CD4-positive, alpha-beta T cell treated with Interleukin-15 for 1 hour (primary cell): ENCODE results near the gene ESD.

ENCODE experiments used
- DNase-seq: peaks from one replicate; pipeline ENCODE4 v3.0.0-alpha.2; 2020

Gene ESD

DNA sequence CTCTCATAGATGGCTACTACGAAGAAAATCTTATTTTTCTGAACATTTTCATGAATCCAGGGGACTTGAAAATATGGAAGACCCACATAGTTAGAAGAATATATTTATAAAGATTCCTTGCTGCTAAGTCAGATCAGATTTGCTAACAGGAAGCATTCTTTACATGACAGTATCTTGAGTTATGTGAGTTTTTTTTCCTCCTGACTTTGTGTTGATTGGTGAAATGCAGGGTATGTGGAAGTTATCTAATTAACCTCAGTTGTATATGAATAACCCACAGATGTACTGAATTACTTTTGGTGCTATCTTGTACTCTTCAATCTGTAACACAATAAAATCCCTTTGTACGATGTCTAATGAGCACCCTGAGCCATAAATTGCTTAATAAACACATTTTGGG, 53.8 kb downstream of the ESD start:
- no peak for DNase-seq

DNA sequence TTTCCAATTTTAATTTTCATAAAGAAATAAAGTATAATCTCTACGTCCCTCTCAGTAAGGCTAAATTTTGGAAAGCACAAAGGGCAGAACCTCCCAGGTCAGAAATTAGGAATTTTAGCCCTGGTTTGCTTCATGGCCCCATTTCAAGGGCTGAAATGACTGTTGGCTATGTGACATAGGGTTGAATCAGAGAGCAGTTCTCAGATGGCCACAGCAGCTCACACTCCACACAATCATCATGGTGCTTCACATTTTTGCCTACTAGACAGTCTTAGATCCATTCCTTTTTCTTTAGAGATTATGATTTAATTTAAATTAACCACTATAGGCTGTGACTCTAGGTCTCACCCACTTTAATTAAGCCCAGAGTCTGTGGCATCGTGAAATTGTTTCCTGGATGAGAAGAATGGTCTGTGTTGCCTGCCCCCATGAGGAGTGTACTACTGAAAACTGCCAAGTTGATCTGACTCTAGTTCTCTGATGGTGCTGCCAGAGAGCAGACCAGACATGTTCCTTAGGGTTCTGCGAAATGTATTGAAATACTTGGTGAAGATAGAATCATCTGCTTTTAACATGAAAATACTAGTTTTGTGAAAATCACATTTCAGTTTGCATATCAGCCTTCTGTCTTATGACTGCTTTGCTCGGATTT, 57.4 kb downstream of the ESD start:
- no peak for DNase-seq

- no peak for DNase-seq
Observed at GRCh38 chr13:46738766-46739165, 58.2 kb downstream of the ESD start.

GRCh38 chr13:46738055-46738454, 58.9 kb downstream of the ESD start:
- DNase-seq = no peak

DNA sequence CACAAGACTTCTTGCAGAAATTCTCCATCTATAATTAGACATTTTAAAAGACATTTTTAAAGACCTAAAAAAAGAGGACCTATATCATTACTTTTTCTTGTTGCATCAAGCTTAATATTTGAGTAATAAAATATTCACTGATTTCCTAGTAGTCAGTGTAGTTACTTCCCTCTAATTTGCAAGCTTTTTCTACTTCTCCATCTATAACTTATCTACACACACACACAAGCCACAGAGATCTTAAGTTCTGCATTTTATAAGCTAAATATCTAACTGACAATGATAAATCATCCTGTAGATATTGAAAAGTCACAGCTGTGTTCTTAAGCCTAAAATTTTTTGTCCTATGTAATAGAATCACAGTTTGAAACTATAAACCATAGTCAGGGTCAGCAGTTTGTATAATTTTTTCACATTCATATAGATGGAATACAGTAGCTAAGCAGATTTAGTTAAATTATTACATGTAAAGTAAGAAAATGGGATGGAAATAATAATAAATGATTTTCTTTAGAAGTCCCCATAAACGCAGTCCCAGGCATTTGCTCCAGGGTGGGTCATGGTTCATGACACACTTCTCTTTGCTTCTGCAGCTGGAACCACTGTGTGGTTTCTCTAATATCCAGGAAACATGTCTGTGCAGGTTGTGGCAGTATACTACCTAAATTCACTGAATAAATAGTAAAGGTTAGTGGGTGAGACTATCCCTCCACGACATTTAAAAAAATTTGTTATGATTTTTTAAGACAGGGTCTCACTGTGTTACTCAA, 60.2 kb downstream of the ESD start:
- DNase-seq = no peak

- DNase-seq = no peak
Observed at GRCh38 chr13:46735425-46735824, 61.5 kb downstream of the ESD start.

DNA sequence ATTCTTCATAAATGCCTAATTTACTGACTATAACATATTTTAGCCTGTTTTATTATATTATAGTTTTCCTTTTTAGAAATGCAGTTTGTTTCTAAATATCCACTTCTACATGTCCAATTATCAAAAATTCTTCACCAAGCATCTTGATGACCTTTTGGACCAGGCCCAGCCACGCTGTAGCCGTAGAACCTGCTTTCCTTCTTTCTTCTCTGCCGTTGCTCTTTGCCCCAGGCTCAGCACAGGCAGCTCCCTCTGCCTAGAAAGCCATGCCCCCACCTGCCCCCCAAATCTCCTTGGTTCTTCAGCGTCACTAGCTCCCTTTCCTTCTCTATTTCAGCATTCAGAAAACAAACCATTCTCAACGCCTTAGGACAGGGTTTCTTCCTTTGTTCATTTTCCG, 65.4 kb downstream of the ESD start:
- no peak for DNase-seq

DNA sequence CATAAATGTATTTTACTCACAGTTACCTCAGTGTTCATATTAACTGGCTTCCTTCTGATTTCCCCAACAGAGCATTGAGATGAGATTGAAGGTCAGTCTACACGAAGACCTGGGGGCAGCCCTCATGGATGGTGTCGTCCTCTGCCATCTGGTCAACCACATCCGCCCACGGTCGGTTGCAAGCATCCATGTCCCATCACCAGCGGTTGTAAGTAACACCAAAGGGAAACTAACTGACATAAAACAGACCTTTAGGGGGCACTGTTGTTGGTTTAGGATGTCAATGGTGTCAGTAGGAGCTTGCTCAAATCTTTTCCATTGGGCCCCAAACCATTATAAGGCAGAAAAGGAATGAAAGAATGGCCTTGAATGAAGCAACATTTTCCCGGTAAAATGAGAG, 68.2 kb downstream of the ESD start:
- DNase-seq = no peak

DNA sequence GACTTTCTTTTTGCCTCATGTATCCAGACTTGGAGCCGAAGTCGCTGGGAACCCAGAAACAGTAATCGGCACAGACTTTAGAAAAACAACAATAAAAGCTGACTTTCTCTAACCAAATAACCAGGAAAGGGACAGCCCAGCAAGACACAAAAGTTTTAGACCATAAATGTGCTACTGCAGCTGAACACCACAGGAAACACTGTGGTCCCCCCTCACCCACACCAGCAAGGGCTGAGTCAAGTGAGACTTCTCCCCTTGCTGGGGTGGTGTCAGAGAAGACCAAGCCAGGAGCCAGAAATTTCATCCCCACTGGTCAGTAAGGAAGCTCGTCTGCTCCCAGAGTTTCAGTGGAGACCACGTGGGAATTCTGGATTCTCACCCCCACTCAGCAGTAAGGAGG, 70.6 kb downstream of the ESD start:
- no peak for DNase-seq
